GM19043 (cell line): ENCODE data around the gene PDXDC1.
"Not testable (repeated sequence)": the region's sequence is repeated elsewhere in the genome, so short reads cannot be mapped to it uniquely, and the experiment has no call there.

Experiments
- ATAC-seq: cut with Tn5 transposase; IDR thresholded peaks from one replicate; pipeline ENCODE4 v1.9.1; 2021; ENCODE audit warnings: low read depth; ENCODE audit not compliant: unreplicated experiment

The PDXDC1 gene

GRCh38 chr16:15012941-15013340, 38.1 kb downstream of the PDXDC1 start:
- not testable (repeated sequence) for ATAC-seq

- not testable (repeated sequence) for ATAC-seq
These were observed 40.8 kb downstream of the PDXDC1 start for GRCh38 chr16:15015671-15016070.

DNA sequence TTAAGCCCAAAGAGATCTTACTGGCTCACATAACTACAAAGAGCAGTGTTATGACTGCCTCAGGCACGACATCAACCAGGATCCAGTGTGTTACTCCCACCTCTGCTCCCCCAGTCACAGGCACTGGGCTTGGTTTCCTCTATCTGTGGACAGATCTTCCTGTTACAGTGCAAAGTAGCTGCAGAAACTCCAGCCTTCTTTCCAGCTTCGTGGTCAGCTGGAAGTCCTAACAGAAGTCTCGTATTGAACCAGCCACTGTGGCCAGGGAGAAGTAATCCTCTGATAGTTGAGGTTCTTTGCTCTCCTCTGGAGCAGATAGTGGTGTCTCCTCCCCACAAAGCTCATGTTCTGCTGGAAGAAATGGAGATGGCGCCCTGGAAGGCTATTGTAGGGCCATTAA, 41.5 kb downstream of the PDXDC1 start:
- not testable (repeated sequence) for ATAC-seq

DNA sequence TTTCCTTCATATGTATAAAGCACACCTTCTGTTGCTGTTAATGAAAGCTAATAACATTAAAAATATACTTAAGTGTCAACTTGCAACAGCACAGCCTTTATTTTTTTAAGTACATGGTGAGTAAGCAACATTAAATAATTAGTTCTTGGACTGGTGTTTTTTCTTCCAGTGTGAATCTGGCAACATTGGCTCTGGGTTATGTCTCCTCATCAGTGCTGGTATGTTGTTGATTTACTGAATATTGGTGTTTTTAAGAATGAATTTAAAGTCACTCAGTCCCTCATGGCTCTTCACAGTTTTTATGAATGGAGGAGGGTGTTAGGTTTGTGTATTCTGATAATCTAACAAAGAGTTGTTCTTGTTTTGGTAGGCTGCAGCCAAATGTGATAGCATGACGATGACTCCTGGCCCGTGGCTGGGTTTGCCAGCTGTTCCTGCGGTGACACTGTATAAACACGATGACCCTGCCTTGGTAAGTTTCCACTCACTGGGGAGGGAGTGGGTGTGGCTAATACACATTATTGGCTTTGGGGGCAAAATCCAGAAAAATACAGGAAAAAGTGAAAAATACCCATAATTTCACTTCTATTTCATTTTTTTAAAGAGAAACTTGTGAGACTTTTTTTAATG, 42.2 kb downstream of the PDXDC1 start:
- not testable (repeated sequence) for ATAC-seq

DNA sequence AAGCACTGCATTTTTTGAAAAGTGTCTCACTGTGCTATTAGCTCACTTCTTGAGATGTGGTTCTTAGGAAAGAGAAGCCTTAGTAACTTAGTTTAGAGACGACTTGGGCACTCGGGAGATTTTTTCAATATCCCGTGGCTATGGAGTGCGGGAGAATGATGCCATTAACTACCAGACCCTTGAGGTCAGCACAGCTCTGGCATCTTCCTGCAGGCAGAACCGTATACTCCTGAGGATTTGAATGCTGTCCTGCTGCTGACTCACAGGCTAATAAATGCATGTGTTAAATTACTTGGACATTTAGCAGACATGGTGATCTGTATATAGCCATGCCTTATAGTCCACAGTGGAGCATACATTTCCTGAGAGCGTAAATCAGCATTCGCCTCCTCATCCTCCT, 46.6 kb downstream of the PDXDC1 start:
- ATAC-seq = not testable (repeated sequence)

- ATAC-seq = peak; percentile 84
These were observed 47.4 kb downstream of the PDXDC1 start for GRCh38 chr16:15022194-15022593.

DNA sequence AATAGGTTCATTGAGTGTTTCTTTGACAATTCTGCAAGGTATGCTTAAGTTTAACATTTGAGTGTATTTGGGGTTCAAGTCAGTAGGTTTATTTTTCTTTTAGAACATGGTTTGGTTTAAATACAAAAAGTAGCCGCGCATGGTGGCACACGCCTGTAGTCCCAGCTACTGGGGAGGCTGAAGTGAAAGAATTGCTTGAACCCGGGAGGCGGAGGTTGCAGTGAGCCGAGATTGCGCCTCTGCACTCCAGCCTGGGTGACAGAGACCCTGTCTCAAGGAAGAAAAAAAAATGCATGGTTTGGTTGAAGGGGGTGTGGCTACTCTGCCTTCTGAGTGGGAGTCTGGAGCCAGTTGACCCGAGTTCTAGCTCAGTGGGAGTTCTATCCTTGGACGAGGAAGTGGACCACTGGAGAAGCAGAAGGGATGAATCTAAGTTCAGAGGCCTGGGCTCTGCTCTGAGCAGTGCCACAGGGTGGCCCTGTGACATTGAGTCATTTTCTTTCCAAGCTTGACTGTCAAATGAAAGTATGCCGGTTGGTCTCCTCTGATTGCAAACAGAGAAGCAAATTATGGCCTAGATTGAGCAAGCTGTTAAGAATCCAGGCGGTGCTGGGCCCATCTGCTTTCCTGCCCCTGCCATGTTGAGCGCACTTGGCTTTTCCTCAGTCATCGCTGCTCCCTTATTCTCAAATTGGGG, 48.7 kb downstream of the PDXDC1 start:
- ATAC-seq = not testable (repeated sequence)

- not testable (repeated sequence) for ATAC-seq
These were observed 50.0 kb downstream of the PDXDC1 start for GRCh38 chr16:15024858-15025199.

DNA sequence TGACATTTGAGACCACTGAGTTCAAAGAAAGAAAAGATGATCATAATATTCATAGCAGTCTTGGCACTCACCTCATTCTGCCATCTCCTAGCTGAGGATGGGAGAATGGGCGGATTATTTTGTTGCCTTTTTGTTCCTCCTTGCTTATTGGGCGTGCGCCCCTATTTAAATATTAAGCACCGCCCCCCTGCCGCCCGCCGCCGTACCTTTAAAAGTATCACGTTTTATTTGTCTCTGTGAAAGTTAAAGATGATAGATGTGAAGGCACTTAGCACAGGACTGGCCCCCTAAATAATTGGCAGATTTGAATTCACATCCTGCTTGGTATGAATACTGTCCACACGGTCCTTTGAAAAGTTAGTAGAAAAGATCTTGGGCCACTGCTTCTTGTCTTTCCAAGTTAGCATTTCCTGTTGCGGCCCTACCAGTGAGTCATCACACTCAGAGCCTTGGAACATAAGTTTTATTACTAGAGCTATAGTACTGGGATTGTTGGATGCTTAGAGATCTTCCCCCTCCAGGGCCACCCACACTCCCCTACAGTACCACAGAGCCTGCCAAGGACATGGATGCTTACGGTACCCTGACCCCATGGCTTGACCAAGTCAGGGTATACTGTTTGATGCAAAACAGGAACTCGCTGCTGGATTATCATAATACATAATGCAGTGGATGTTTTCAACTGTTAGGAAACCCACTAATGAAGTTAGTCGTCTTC, 50.6 kb downstream of the PDXDC1 start:
- ATAC-seq = not testable (repeated sequence)

DNA sequence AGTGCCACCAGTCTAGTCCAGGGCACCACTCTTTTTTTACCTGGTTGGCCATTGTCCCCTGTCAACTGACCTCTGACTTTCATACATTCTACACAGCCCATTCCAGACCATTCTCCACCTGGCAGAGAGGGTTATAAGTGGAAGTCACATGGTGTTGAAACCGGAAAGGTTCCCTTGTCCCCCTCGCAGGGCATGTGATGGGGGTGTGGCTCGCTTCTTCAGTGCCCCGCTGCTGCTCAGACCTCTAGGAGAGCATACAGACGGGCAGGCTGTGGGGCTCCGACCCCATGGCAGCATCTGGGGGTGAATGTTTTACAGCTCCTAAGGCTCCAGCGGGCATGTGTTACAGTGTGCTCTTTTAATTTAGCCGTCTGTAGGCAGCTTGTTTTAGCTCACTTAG, 52.2 kb downstream of the PDXDC1 start:
- not testable (repeated sequence) for ATAC-seq

- ATAC-seq = not testable (repeated sequence)
These were observed 52.9 kb downstream of the PDXDC1 start for GRCh38 chr16:15027503-15028344.

DNA sequence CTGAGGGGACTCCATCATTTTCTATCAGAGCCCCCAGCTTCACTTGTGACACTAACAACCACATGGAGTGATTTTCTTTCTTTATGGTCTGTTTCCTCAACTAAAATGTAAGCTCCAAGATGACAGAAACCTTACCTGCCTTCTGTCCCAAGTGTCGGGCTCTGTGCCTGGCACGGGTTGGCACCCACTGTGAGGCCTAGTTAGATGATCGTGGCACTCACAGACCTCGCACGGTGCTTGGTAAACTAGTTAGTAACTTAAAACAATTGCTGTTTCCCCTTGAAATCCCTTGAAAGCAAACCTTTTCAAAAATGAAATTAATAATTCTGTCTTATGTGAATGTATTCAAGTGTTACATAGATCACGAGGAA, 53.5 kb downstream of the PDXDC1 start:
- ATAC-seq = not testable (repeated sequence)

GRCh38 chr16:15028801-15029698, 54.2 kb downstream of the PDXDC1 start:
- not testable (repeated sequence) for ATAC-seq

GRCh38 chr16:15029749-15030148, 54.9 kb downstream of the PDXDC1 start:
- ATAC-seq = not testable (repeated sequence)

- ATAC-seq = no peak
These were observed 56.4 kb downstream of the PDXDC1 start for GRCh38 chr16:15031179-15031578.

DNA sequence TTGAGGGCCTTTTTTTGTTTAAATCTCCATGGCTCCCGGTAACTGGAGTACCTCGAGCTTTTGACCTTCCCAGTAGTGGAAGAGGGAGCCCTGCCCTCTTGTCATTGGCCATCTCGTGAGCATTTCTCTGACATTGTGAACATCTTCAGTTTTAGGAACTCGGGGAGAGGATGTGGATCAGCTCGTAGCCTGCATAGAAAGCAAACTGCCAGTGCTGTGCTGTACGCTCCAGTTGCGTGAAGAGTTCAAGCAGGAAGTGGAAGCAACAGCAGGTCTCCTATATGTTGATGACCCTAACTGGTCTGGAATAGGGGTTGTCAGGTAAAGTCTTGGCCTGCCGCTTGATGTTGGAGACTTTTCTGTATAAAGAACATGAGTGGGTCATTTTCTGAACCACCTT, 56.8 kb downstream of the PDXDC1 start:
- no peak for ATAC-seq

DNA sequence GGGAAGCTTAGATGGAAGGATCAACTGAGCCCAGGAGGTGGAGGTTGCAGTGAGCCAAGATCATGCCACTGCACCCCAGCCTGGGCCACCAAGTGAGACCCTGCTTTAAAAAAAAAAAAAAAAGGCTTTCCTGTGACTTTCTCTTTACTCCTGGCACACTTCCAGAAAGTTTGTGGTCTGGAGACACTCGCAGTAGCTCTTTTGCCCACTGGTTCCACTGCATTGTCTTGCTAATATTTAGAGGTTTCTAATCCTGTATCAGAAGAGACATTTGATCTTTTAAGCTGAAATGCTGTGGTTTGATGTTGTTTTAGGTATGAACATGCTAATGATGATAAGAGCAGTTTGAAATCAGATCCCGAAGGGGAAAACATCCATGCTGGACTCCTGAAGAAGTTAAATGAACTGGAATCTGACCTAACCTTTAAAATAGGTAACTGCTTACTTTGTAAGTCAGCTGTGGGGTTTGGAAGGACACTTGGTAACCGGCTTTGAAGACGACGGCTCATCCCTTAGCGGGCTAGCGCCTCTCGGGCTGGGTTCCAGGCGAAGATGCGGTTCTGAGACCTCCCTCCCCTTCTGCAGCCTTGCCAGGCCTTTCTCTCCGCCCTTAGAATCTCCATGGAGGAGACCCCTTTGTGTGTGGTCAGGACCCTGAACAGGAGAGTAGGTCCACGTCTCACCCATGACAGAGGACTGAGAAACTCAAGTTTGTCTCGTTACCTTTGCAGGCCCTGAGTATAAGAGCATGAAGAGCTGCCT, 57.9 kb downstream of the PDXDC1 start:
- ATAC-seq = no peak

- ATAC-seq = no peak
These were observed 58.5 kb downstream of the PDXDC1 start for GRCh38 chr16:15033309-15033707.
